Choroid plexus epithelial cell (primary cell): ENCODE results near the gene SPEG.

Experiments
- DNase-seq: peaks from one replicate; pipeline ENCODE4 v3.0.0-alpha.2; 2010; ENCODE audit warnings: low read depth
- H3K4me3 ChIP-seq: 2 replicates; pipeline ENCODE4 v1.5.1; 2011; ENCODE audit warnings: low read depth, mild to moderate bottlenecking, control low read depth, low read length, moderate library complexity
- CTCF ChIP-seq: conservative IDR thresholded peaks from 2 replicates; pipeline ENCODE4 v1.5.1; 2011; ENCODE audit warnings: low read depth, mild to moderate bottlenecking, control low read depth, inconsistent platforms, low read length, moderate library complexity

The SPEG gene

GRCh38 chr2:219455581-219455980, 20.9 kb downstream of the SPEG start:
- DNase-seq, result no peak
- no peak for TF ChIP-seq CTCF

GRCh38 chr2:219457784-219458369, 23.2 kb downstream of the SPEG start:
- no peak overlapping the region for H3K4me3 ChIP-seq
- no peak for DNase-seq
- TF ChIP-seq CTCF, result no peak

More at GRCh38 chr2:219455581-219455980, 20.9 kb downstream of the SPEG start:
- no peak overlapping the region for H3K4me3 ChIP-seq

- no peak for TF ChIP-seq CTCF
- H3K4me3 ChIP-seq, result no peak overlapping the region
- no peak for DNase-seq
These were observed 24.4 kb downstream of the SPEG start for GRCh38 chr2:219458996-219459395.

- DNase-seq, result peak; percentile 62
- no peak overlapping the region for H3K4me3 ChIP-seq
- peak; percentile 93 for TF ChIP-seq CTCF
These were observed 25.0 kb downstream of the SPEG start for GRCh38 chr2:219459460-219460311.

GRCh38 chr2:219460424-219460926, 25.8 kb downstream of the SPEG start:
- DNase-seq, result peak; percentile 47
- H3K4me3 ChIP-seq, result no peak overlapping the region
- TF ChIP-seq CTCF, result no peak

GRCh38 chr2:219461047-219461514, 26.4 kb downstream of the SPEG start:
- no peak for DNase-seq

More at GRCh38 chr2:219461047-219461514, 26.4 kb downstream of the SPEG start:
- TF ChIP-seq CTCF, result no peak
- no peak overlapping the region for H3K4me3 ChIP-seq
